Measurements from ENCODE around the gene ITGA1. TPM values are rescaled to one million over a fixed set of nuclear protein-coding genes. Genes with fewer than 3 reads are reported as not detected.

Gene ITGA1
- total RNA-seq, 2 donors from 2014 or later = 29.3 to 34.9 TPM

GRCh38 chr5:52770287-52770939 lies 17.3 kb upstream of the ITGA1 start:
- intact Hi-C loops (cut with DNase I) = no loop called here
- no peak for DNase-seq
- no peak for ATAC-seq

GRCh38 chr5:52771343-52772039 lies 16.2 kb upstream of the ITGA1 start:
- ATAC-seq = no peak
- intact Hi-C loops (cut with DNase I) = no loop called here
- DNase-seq = no peak

GRCh38 chr5:52772668-52773067 lies 15.0 kb upstream of the ITGA1 start:
- ATAC-seq (no peak), DNase-seq (no peak)
- intact Hi-C loops (cut with DNase I) = no loop called here

- intact Hi-C loops (cut with DNase I) = no loop called here
- DNase-seq = no peak
- no peak for ATAC-seq
Measured at GRCh38 chr5:52773342-52773741, 14.4 kb upstream of the ITGA1 start.

- intact Hi-C loops (cut with DNase I) = no loop called here
- DNase-seq (no peak), ATAC-seq (no peak)
Measured at GRCh38 chr5:52774005-52774410, 13.7 kb upstream of the ITGA1 start.

GRCh38 chr5:52776116-52776515 lies 11.6 kb upstream of the ITGA1 start:
- intact Hi-C loops (cut with DNase I) = no loop called here
- ATAC-seq = peak; percentile 33 to 55
- DNase-seq = no peak

GRCh38 chr5:52777186-52777585 lies 10.5 kb upstream of the ITGA1 start:
- ATAC-seq = no peak
- no peak for DNase-seq
- intact Hi-C loops (cut with DNase I) = no loop called here

GRCh38 chr5:52778781-52779180 lies 8.9 kb upstream of the ITGA1 start:
- no peak for ATAC-seq
- intact Hi-C loops (cut with DNase I) = no loop called here
- DNase-seq = no peak

GRCh38 chr5:52779213-52779612 lies 8.5 kb upstream of the ITGA1 start:
- DNase-seq (no peak), ATAC-seq (no peak)
- intact Hi-C loops (cut with DNase I) = no loop called here

GRCh38 chr5:52783226-52783959 lies 4.3 kb upstream of the ITGA1 start:
- intact Hi-C loops (cut with DNase I) = no loop called here
- DNase-seq (no peak), ATAC-seq (peak in 1 of 2 donors; percentile 34)

- no peak for DNase-seq
Measured at GRCh38 chr5:52784737-52785136, 3.0 kb upstream of the ITGA1 start.

GRCh38 chr5:52786391-52786790 lies 1.3 kb upstream of the ITGA1 start:
- intact Hi-C loops (cut with DNase I) = loop anchor here (5.0 kb wide), 2 partner anchors 94 to 131 kb away; no protein-coding TSS in a partner anchor
- no peak for DNase-seq
- no peak for ATAC-seq

More at GRCh38 chr5:52784737-52785136, 3.0 kb upstream of the ITGA1 start:
- intact Hi-C loops (cut with DNase I) = loop anchor here (5.0 kb wide), 2 partner anchors 92 to 133 kb away; no protein-coding TSS in a partner anchor
- no peak for ATAC-seq

GRCh38 chr5:52786949-52787599 lies 642 bp upstream of the ITGA1 start:
- DNase-seq = no peak
- peak in 1 of 2 donors; percentile 37 for ATAC-seq
- intact Hi-C loops (cut with DNase I) = loop anchor here (5.0 kb wide), 2 partner anchors 95 to 130 kb away; no protein-coding TSS in a partner anchor

GRCh38 chr5:52788505-52788821 lies 747 bp downstream of the ITGA1 start:
- no peak for ATAC-seq
- no peak for DNase-seq
- intact Hi-C loops (cut with DNase I) = loop anchor here (5.0 kb wide), 2 partner anchors 96 to 129 kb away; no protein-coding TSS in a partner anchor

GRCh38 chr5:52789378-52789777 lies 1.7 kb downstream of the ITGA1 start:
- intact Hi-C loops (cut with DNase I) = loop anchor here (5.0 kb wide), 2 partner anchors 97 to 128 kb away; no protein-coding TSS in a partner anchor
- no peak for DNase-seq

GRCh38 chr5:52789851-52790250 lies 2.1 kb downstream of the ITGA1 start:
- DNase-seq = no peak
- intact Hi-C loops (cut with DNase I) = loop anchor here (5.0 kb wide), 2 partner anchors 98 to 127 kb away; no protein-coding TSS in a partner anchor
- no peak for ATAC-seq

More at GRCh38 chr5:52789378-52789777, 1.7 kb downstream of the ITGA1 start:
- ATAC-seq = no peak

- ATAC-seq = no peak
- intact Hi-C loops (cut with DNase I) = no loop called here
- no peak for DNase-seq
Measured at GRCh38 chr5:52791366-52791765, 3.6 kb downstream of the ITGA1 start.

GRCh38 chr5:52794519-52794918 lies 6.8 kb downstream of the ITGA1 start:
- DNase-seq (no peak), ATAC-seq (no peak)
- intact Hi-C loops (cut with DNase I) = no loop called here

- no peak for ATAC-seq
- DNase-seq = no peak
- intact Hi-C loops (cut with DNase I) = no loop called here
Measured at GRCh38 chr5:52796031-52796430, 8.3 kb downstream of the ITGA1 start.
